Fibroblast of peridontal ligament (primary cell): ENCODE results near the gene HOXC5.

Experiments used
- DNase-seq: peaks from one replicate; pipeline ENCODE4 v3.0.0-alpha.2; 2010; ENCODE audit errors: extremely low read depth

The HOXC5 gene

GRCh38 chr12:54006559-54007220 is 26.2 kb upstream of the HOXC5 start:
- DNase-seq: no peak

GRCh38 chr12:54007538-54008259 is 25.2 kb upstream of the HOXC5 start:
- no peak for DNase-seq

- no peak for DNase-seq
These were observed 24.6 kb upstream of the HOXC5 start for GRCh38 chr12:54008260-54008552.

GRCh38 chr12:54009171-54010052 is 23.4 kb upstream of the HOXC5 start:
- DNase-seq: no peak

GRCh38 chr12:54010053-54010971 is 22.5 kb upstream of the HOXC5 start:
- DNase-seq: no peak

- no peak for DNase-seq
These were observed 21.7 kb upstream of the HOXC5 start for GRCh38 chr12:54010972-54011664.

- no peak for DNase-seq
These were observed 21.0 kb upstream of the HOXC5 start for GRCh38 chr12:54011665-54012532.

- DNase-seq: no peak
These were observed 20.0 kb upstream of the HOXC5 start for GRCh38 chr12:54012631-54013409.

- DNase-seq: no peak
These were observed 18.4 kb upstream of the HOXC5 start for GRCh38 chr12:54014377-54015017.

GRCh38 chr12:54015018-54015931 is 17.6 kb upstream of the HOXC5 start:
- DNase-seq: no peak

GRCh38 chr12:54016051-54016450 is 16.8 kb upstream of the HOXC5 start:
- no peak for DNase-seq

GRCh38 chr12:54016478-54016964 is 16.3 kb upstream of the HOXC5 start:
- no peak for DNase-seq

- no peak for DNase-seq
These were observed 15.6 kb upstream of the HOXC5 start for GRCh38 chr12:54017027-54017788.

GRCh38 chr12:54017878-54018467 is 14.9 kb upstream of the HOXC5 start:
- no peak for DNase-seq

- DNase-seq: no peak
These were observed 14.3 kb upstream of the HOXC5 start for GRCh38 chr12:54018468-54018984.
